Right lobe of liver (tissue), 6 donors: Measurements from ENCODE around the gene NSDHL. TPM values are rescaled to one million over a fixed set of nuclear protein-coding genes. Genes with fewer than 3 reads are reported as not detected.
A peak's percentile ranks its signal among the peaks of the same experiment; 100 is the strongest.

ENCODE experiments used
- ATAC-seq, 4 donors: fragments of 200-7000 bp; cut with Tn5 transposase; one replicate each; pipeline ENCODE4 v1.9.1; 2020; ENCODE audit warnings: mild to moderate bottlenecking in 4 of 4, moderate library complexity in 4 of 4
- DNase-seq, 3 donors: peaks; one replicate each; pipeline ENCODE4 v3.0.0-alpha.2; 2020
- H3K27ac ChIP-seq, 3 donors: fragments of 200-600 bp; one replicate each; pipeline ENCODE4 v1.8.0; 2022
- H3K27me3 ChIP-seq, 2 donors: fragments of 200-600 bp; one replicate each; pipeline ENCODE4 v1.8.0; 2022
- H3K36me3 ChIP-seq, 4 donors: fragments of 200-600 bp; sonication (generic) in 1 of 4; one replicate each; pipeline versions ENCODE4 v1.5.1 to v1.8.0; 2017 to 2022; ENCODE audit warnings: control low read depth in 1 of 4
- H3K4me1 ChIP-seq, 4 donors: fragments of 200-600 bp; sonication (generic) in 1 of 4; one replicate each; pipeline versions ENCODE4 v1.5.1 to v1.8.0; 2017 to 2022; ENCODE audit warnings: control low read depth in 1 of 4
- H3K4me3 ChIP-seq, 3 donors: fragments of 200-600 bp; one replicate each; pipeline ENCODE4 v1.8.0; 2022
- H3K9me3 ChIP-seq, 4 donors: fragments of 200-600 bp; sonication (generic) in 1 of 4; one replicate each; pipeline versions ENCODE4 v1.5.1 to v1.8.0; 2017 to 2022; ENCODE audit warnings: control low read depth in 1 of 4
- POLR2A ChIP-seq: fragments of 450-650 bp; IDR thresholded peaks from one replicate; pipeline ENCODE4 v1.6.1; 2017; ENCODE audit warnings: antibody characterized with exemption, mild to moderate bottlenecking
- WGBS: methylation state at CpG from one replicate; pipeline ENCODE4 v1.1.6; 2018; ENCODE audit warnings: low coverage, low lambda C conversion rate; ENCODE audit not compliant: insufficient coverage; ENCODE audit errors: missing lambda C conversion rate; 5-methylcytosine and 5-hydroxymethylcytosine counted together
- intact Hi-C, 2 donors: fragments of 100-400 bp; cut with DNase I; formaldehyde crosslinking; loops; one replicate each; pipeline versions ENCODE4 v1.11.2 to v1.14.1; 2022
- total RNA-seq, 6 experiments: library from RNA; depleted of rRNA in 2 of 6; stranded (reverse); fragments of >200 nt in 2 of 6; fragmentation: NEBNext Ultra II Directional in 3 of 6; extraction: Animal tissue kit (Norgen Biotek cat#: 25700) in 3 of 6; gene quantifications; one replicate each; pipeline versions ENCODE4 v1.1.0 to v1.2.4, GENCODE V29; 2016 to 2023
- TF ChIP-seq, protein P1 (sequence below), 4 donors: fragments of 200-600 bp in 3 of 4; fragments of 450-650 bp in 1 of 4; IDR thresholded peaks; one replicate each; pipeline versions ENCODE4 v1.5.1 to v1.8.0; 2016 to 2022; ENCODE audit warnings: antibody characterized with exemption in 4 of 4, mild to moderate bottlenecking in 2 of 4
- donor health status: DM: no; HTN: yes; CAD: no.
- donor health status: DM: no; HTN: no; CAD: no.
- donor health status: DM: no; HTN: no; CAD: no.
- donor health status: DM: no; HTN: yes; CAD: no.
- donor health status: DM: no; HTN: yes; CAD: no.

Gene NSDHL
- total RNA-seq, 6 experiments from 2014 or later = 16.1 to 38.2 (median 20.9) TPM

GRCh38 chrX:152823657-152824056 is 7.2 kb upstream of the NSDHL start:
- peak; percentile 65 to 91 (median 76) for ATAC-seq
- Histone ChIP-seq H3K27ac (no peak overlapping the region), H3K4me1 (no peaks in the 10 kb centered on the region)

GRCh38 chrX:152824841-152825374 is 6.0 kb upstream of the NSDHL start:
- no peak for DNase-seq
- WGBS = 54% methylated on average over 7 of the region's 7 CpGs
- no peaks in the 10 kb centered on the region for H3K9me3 ChIP-seq
- H3K27ac ChIP-seq = no peak overlapping the region
- H3K4me1 ChIP-seq = no peaks in the 10 kb centered on the region
- intact Hi-C loops = no loop called here
- H3K36me3 ChIP-seq = no peaks in the 10 kb centered on the region
- TF ChIP-seq, protein P1, sequence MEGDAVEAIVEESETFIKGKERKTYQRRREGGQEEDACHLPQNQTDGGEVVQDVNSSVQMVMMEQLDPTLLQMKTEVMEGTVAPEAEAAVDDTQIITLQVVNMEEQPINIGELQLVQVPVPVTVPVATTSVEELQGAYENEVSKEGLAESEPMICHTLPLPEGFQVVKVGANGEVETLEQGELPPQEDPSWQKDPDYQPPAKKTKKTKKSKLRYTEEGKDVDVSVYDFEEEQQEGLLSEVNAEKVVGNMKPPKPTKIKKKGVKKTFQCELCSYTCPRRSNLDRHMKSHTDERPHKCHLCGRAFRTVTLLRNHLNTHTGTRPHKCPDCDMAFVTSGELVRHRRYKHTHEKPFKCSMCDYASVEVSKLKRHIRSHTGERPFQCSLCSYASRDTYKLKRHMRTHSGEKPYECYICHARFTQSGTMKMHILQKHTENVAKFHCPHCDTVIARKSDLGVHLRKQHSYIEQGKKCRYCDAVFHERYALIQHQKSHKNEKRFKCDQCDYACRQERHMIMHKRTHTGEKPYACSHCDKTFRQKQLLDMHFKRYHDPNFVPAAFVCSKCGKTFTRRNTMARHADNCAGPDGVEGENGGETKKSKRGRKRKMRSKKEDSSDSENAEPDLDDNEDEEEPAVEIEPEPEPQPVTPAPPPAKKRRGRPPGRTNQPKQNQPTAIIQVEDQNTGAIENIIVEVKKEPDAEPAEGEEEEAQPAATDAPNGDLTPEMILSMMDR (IDR thresholded peaks at IDR 0.05) = no peak
- TF ChIP-seq POLR2A = no peak
- ATAC-seq = no peak
- no peak overlapping the region for H3K4me3 ChIP-seq
- no peaks in the 10 kb centered on the region for H3K27me3 ChIP-seq

More at GRCh38 chrX:152823657-152824056, 7.2 kb upstream of the NSDHL start:
- no peak overlapping the region for H3K4me3 ChIP-seq
- intact Hi-C loops = no loop called here
- no peaks in the 10 kb centered on the region for H3K27me3 ChIP-seq
- no peaks in the 10 kb centered on the region for H3K9me3 ChIP-seq
- TF ChIP-seq POLR2A = no peak
- TF ChIP-seq, protein P1 (IDR thresholded peaks at IDR 0.05) = peak in 1 of 4 donors; percentile 12
- WGBS = 38% methylated on average over 6 of the region's 6 CpGs
- DNase-seq = peak in 1 of 3 donors; percentile 54
- no peaks in the 10 kb centered on the region for H3K36me3 ChIP-seq

DNA sequence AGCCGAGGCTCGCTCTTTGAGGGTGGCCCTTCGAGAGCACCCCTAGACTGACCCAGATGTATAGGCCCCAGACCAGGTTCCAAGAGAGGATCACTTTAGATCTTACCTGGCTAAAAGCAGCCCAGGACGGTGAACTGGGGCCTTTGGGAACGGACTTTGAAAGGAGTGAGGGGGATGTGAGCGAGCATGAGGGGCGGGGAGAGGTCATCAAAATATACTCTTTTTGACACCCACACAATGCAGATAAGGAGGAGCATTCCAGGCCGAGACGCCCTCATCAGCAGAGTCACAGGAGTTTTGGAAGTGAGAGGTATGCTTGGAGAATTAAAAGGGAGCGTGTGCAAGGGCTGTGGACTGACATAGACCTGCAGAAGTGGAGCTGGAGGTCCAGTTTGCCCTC is 528 bp downstream of the NSDHL start:
- no peaks in the 10 kb centered on the region for H3K9me3 ChIP-seq
- intact Hi-C loops = no loop called here
- ATAC-seq (no peak), DNase-seq (no peak)
- H3K27me3 ChIP-seq = no peaks in the 10 kb centered on the region
- WGBS = 18% methylated on average over 7 of the region's 10 CpGs
- TF ChIP-seq, protein P1 (IDR thresholded peaks at IDR 0.05) = no peak
- no peak for TF ChIP-seq POLR2A
- no peaks in the 10 kb centered on the region for H3K36me3 ChIP-seq
- H3K27ac ChIP-seq = peak overlapping the region in 2 of 3 donors; percentile 40 to 70
- peak overlapping the region; percentile 43 to 66 (median 56) for H3K4me3 ChIP-seq
- peaks cover 0 to 12% (median 0%) of the 10 kb centered on the region in 4 donors for H3K4me1 ChIP-seq

GRCh38 chrX:152832520-152832919 is 1.7 kb downstream of the NSDHL start:
- no peaks in the 10 kb centered on the region for H3K36me3 ChIP-seq
- no peak for TF ChIP-seq POLR2A
- TF ChIP-seq, protein P1 (IDR thresholded peaks at IDR 0.05) = no peak
- DNase-seq (no peak), ATAC-seq (no peak)
- H3K27me3 ChIP-seq = no peaks in the 10 kb centered on the region
- no peak overlapping the region for H3K27ac ChIP-seq
- H3K4me3 ChIP-seq = peak overlapping the region in 1 of 3 donors; percentile 66
- peaks cover 0 to 12% (median 0%) of the 10 kb centered on the region in 4 donors for H3K4me1 ChIP-seq
- intact Hi-C loops = no loop called here
- 82% methylated on average over 5 of the region's 5 CpGs for WGBS
- H3K9me3 ChIP-seq = no peaks in the 10 kb centered on the region
